H9 (cell line): Measurements from ENCODE around the gene BRAT1. TPM values are rescaled to one million over a fixed set of nuclear protein-coding genes. Genes with fewer than 3 reads are reported as not detected.

ENCODE experiments used
- DNase-seq: peaks from one replicate; pipeline ENCODE4 v3.0.0-alpha.2; 2017
- H2AFZ ChIP-seq: one replicate; pipeline ENCODE4 v1.6.1; 2013; ENCODE audit warnings: mild to moderate bottlenecking, low read length, control low read depth, moderate library complexity
- H2AK5ac ChIP-seq: 2 replicates; pipeline ENCODE4 v1.6.1; 2013; ENCODE audit warnings: low read length, control low read depth, mixed read lengths; ENCODE audit not compliant: insufficient read length
- H2BK120ac ChIP-seq: one replicate; pipeline ENCODE4 v1.6.1; 2013; ENCODE audit warnings: low read depth, mild to moderate bottlenecking, low read length, control low read depth, inconsistent platforms; ENCODE audit not compliant: poor library complexity, severe bottlenecking
- H2BK12ac ChIP-seq: 2 replicates; pipeline ENCODE4 v1.6.1; 2013; ENCODE audit warnings: low read length, control low read depth, mixed read lengths, low read depth; ENCODE audit not compliant: insufficient read length
- H2BK15ac ChIP-seq: 2 replicates; pipeline ENCODE4 v1.6.1; 2013; ENCODE audit warnings: low read depth, low read length, control low read depth
- H2BK20ac ChIP-seq: one replicate; pipeline ENCODE4 v1.6.1; 2013; ENCODE audit warnings: low read depth, mild to moderate bottlenecking, low read length, control low read depth, inconsistent platforms; ENCODE audit not compliant: poor library complexity, severe bottlenecking
- H2BK5ac ChIP-seq: 2 replicates; pipeline ENCODE4 v1.6.1; 2013; ENCODE audit warnings: low read length, control low read depth, mixed read lengths; ENCODE audit not compliant: insufficient read length
- H3K14ac ChIP-seq: 2 replicates; pipeline ENCODE4 v1.6.1; 2013; ENCODE audit warnings: low read length, control low read depth; ENCODE audit not compliant: insufficient read depth
- H3K18ac ChIP-seq: 2 replicates; pipeline ENCODE4 v1.6.1; 2013; ENCODE audit warnings: low read depth, mild to moderate bottlenecking, mixed read lengths, low read length, control low read depth; ENCODE audit not compliant: insufficient read length
- H3K23ac ChIP-seq: 2 replicates; pipeline ENCODE4 v1.6.1; 2013; ENCODE audit warnings: low read length, control low read depth, mixed read lengths, low read depth; ENCODE audit not compliant: insufficient read length
- H3K23me2 ChIP-seq: 2 replicates; pipeline ENCODE4 v1.6.1; 2013; ENCODE audit warnings: low read depth, mild to moderate bottlenecking, mixed read lengths, low read length, control low read depth; ENCODE audit not compliant: insufficient read length, poor library complexity, severe bottlenecking
- H3K27ac ChIP-seq: 2 replicates; pipeline ENCODE4 v1.5.1; 2013; ENCODE audit warnings: low read length, control low read depth, mixed read lengths, low read depth; ENCODE audit not compliant: insufficient read length
- H3K27me3 ChIP-seq: 2 replicates; pipeline ENCODE4 v1.6.1; 2013; ENCODE audit warnings: low read length, control low read depth, inconsistent platforms; ENCODE audit not compliant: insufficient read depth
- H3K4ac ChIP-seq: 2 replicates; pipeline ENCODE4 v1.6.1; 2013; ENCODE audit warnings: low read depth, mild to moderate bottlenecking, control low read depth, inconsistent platforms, low read length, moderate library complexity
- H3K4me1 ChIP-seq: 2 replicates; pipeline ENCODE4 v1.6.1; 2013; ENCODE audit warnings: low read length, control low read depth, inconsistent platforms; ENCODE audit not compliant: insufficient read depth
- H3K4me2 ChIP-seq: 2 replicates; pipeline ENCODE4 v1.6.1; 2013; ENCODE audit warnings: low read length, control low read depth, mixed read lengths; ENCODE audit not compliant: insufficient read length, insufficient read depth
- H3K56ac ChIP-seq: 2 replicates; pipeline ENCODE4 v1.6.1; 2013; ENCODE audit warnings: low read depth, mild to moderate bottlenecking, mixed read lengths, low read length, control low read depth; ENCODE audit not compliant: insufficient read length
- H3K79me1 ChIP-seq: 2 replicates; pipeline ENCODE4 v1.6.1; 2013; ENCODE audit warnings: low read depth, mild to moderate bottlenecking, moderate library complexity, low read length, control low read depth, inconsistent platforms; ENCODE audit not compliant: insufficient read depth, poor library complexity, severe bottlenecking
- H3K79me2 ChIP-seq: 2 replicates; pipeline ENCODE4 v1.6.1; 2013; ENCODE audit warnings: low read length, control low read depth, inconsistent platforms; ENCODE audit not compliant: insufficient read depth
- H3K9ac ChIP-seq: 2 replicates; pipeline ENCODE4 v1.6.1; 2013; ENCODE audit warnings: low read length, control low read depth, mixed read lengths; ENCODE audit not compliant: insufficient read length; ENCODE audit errors: extremely low read depth
- H3K9me3 ChIP-seq: one replicate; pipeline ENCODE4 v1.6.1; 2013; ENCODE audit warnings: low read depth, low read length, inconsistent platforms; ENCODE audit not compliant: control insufficient read depth
- H3T11ph ChIP-seq: one replicate; pipeline ENCODE4 v1.6.1; 2013; ENCODE audit warnings: mild to moderate bottlenecking, low read length, control low read depth, inconsistent platforms
- H4K20me1 ChIP-seq: one replicate; pipeline ENCODE4 v1.6.1; 2013; ENCODE audit not compliant: control insufficient read depth, insufficient read length, insufficient read depth
- H4K5ac ChIP-seq: 2 replicates; pipeline ENCODE4 v1.6.1; 2013; ENCODE audit warnings: low read depth, mild to moderate bottlenecking, mixed read lengths, low read length, control low read depth; ENCODE audit not compliant: insufficient read length
- H4K8ac ChIP-seq: replicated peaks from 2 replicates; pipeline ENCODE4 v1.6.1; 2013; ENCODE audit warnings: low read length, control low read depth, mixed read lengths, low read depth; ENCODE audit not compliant: insufficient read length
- H4K91ac ChIP-seq: 2 replicates; pipeline ENCODE4 v1.6.1; 2013; ENCODE audit warnings: low read depth, mild to moderate bottlenecking, moderate library complexity, mixed read lengths, low read length, control low read depth; ENCODE audit not compliant: insufficient read length
- H3K27ac Mint-ChIP-seq, 3 experiments: 2 replicates in 2 of 3; 3 replicates in 1 of 3; pipeline ENCODE4 v1.8.0; 2020 to 2021; ENCODE audit warnings: mixed read lengths in 3 of 3, mild to moderate bottlenecking in 1 of 3, moderate library complexity in 1 of 3
- H3K27me3 Mint-ChIP-seq: 2 replicates; pipeline ENCODE4 v1.8.0; 2021; ENCODE audit warnings: low read depth, mild to moderate bottlenecking, moderate library complexity, mixed read lengths
- H3K36me3 Mint-ChIP-seq, 3 experiments: 2 replicates in 2 of 3; 3 replicates in 1 of 3; pipeline ENCODE4 v1.8.0; 2020 to 2021; ENCODE audit warnings: low read depth in 3 of 3, mixed read lengths in 3 of 3; ENCODE audit not compliant: insufficient read depth in 1 of 3
- H3K4me1 Mint-ChIP-seq, 2 experiments: 2 replicates each; pipeline ENCODE4 v1.8.0; 2020; ENCODE audit warnings: mixed read lengths in 2 of 2
- H3K4me3 Mint-ChIP-seq, 2 experiments: 2 replicates in 1 of 2; 3 replicates in 1 of 2; pipeline ENCODE4 v1.8.0; 2020 to 2021; ENCODE audit warnings: mild to moderate bottlenecking in 2 of 2, mixed read lengths in 2 of 2, moderate library complexity in 1 of 2
- H3K9me3 Mint-ChIP-seq, 2 experiments: 2 replicates in 1 of 2; 3 replicates in 1 of 2; pipeline ENCODE4 v1.8.0; 2020; ENCODE audit warnings: mild to moderate bottlenecking in 2 of 2, mixed read lengths in 2 of 2, moderate library complexity in 1 of 2
- WGBS: extraction: QIAGEN DNeasy Blood & Tissue Kit; methylation state at CpG from one replicate; pipeline ENCODE4 v1.1.7; 2013; ENCODE audit warnings: missing lambda C conversion rate, low lambda C conversion rate, mixed read lengths; ENCODE audit not compliant: insufficient read length; ENCODE audit errors: extremely low coverage; 5-methylcytosine and 5-hydroxymethylcytosine counted together
- total RNA-seq: library from RNA; stranded (reverse); gene quantifications from 2 replicates; pipeline ENCODE4 v1.2.1, GENCODE V29; 2021
- TF ChIP-seq, protein P1 (sequence below): fragments of 200-600 bp; sonication (generic); conservative IDR thresholded peaks from 3 replicates; pipeline ENCODE4 v1.8.0; 2021; ENCODE audit warnings: antibody characterized with exemption, mild to moderate bottlenecking

Gene BRAT1
- total RNA-seq, 1 experiment from 2014 or later: 41.2 TPM

GRCh38 chr7:2526659-2527504 lies 28.4 kb downstream of the BRAT1 start:
- H3K23me2 ChIP-seq: no peaks in the 10 kb centered on the region
- H4K91ac ChIP-seq: no peak overlapping the region
- Mint-ChIP-seq H3K4me3 (no peak overlapping the region), H3K36me3 (peaks cover 0 to 30% (median 28%) of the 10 kb centered on the region in 3 experiments; a peak in 6 of 7 replicates), H3K27me3 (no peaks in the 10 kb centered on the region), H3K9me3 (no peaks in the 10 kb centered on the region), H3K27ac (peak overlapping the region in 2 of 3 experiments; percentile 34 to 91; a peak in 2 of 7 replicates), H3K4me1 (peaks cover 38 to 49% of the 10 kb centered on the region in 2 experiments)
- H4K8ac ChIP-seq: no peak overlapping the region
- no peak overlapping the region for H3K4ac ChIP-seq
- H2BK20ac ChIP-seq: no peak overlapping the region
- no peaks in the 10 kb centered on the region for H3K79me1 ChIP-seq
- H3T11ph ChIP-seq: no peak overlapping the region
- no peak overlapping the region for H3K27ac ChIP-seq
- no peak overlapping the region for H2BK5ac ChIP-seq
- H2BK12ac ChIP-seq: no peak overlapping the region
- H4K5ac ChIP-seq: no peak overlapping the region
- no peak overlapping the region for H2BK120ac ChIP-seq
- H3K4me2 ChIP-seq: no peak overlapping the region
- no peak overlapping the region for H3K18ac ChIP-seq
- H2AK5ac ChIP-seq: no peak overlapping the region
- TF ChIP-seq, protein P1, sequence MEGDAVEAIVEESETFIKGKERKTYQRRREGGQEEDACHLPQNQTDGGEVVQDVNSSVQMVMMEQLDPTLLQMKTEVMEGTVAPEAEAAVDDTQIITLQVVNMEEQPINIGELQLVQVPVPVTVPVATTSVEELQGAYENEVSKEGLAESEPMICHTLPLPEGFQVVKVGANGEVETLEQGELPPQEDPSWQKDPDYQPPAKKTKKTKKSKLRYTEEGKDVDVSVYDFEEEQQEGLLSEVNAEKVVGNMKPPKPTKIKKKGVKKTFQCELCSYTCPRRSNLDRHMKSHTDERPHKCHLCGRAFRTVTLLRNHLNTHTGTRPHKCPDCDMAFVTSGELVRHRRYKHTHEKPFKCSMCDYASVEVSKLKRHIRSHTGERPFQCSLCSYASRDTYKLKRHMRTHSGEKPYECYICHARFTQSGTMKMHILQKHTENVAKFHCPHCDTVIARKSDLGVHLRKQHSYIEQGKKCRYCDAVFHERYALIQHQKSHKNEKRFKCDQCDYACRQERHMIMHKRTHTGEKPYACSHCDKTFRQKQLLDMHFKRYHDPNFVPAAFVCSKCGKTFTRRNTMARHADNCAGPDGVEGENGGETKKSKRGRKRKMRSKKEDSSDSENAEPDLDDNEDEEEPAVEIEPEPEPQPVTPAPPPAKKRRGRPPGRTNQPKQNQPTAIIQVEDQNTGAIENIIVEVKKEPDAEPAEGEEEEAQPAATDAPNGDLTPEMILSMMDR: no peak
- no peak overlapping the region for H3K56ac ChIP-seq
- no peak overlapping the region for H2AFZ ChIP-seq
- no peaks in the 10 kb centered on the region for H3K79me2 ChIP-seq
- no peak overlapping the region for H2BK15ac ChIP-seq
- H3K14ac ChIP-seq: no peak overlapping the region
- no peaks in the 10 kb centered on the region for H4K20me1 ChIP-seq
- H3K27me3 ChIP-seq: no peaks in the 10 kb centered on the region
- WGBS: no CpG with 5 or more reads among the region's 40 CpGs
- no peak for DNase-seq
- H3K4me1 ChIP-seq: no peaks in the 10 kb centered on the region; the same call in 1 of the 2 replicates
- H3K9ac ChIP-seq: no peak overlapping the region
- no peaks in the 10 kb centered on the region for H3K9me3 ChIP-seq
- no peak overlapping the region for H3K23ac ChIP-seq
